ENCODE results near the gene EML4. TPM values are rescaled to one million over a fixed set of nuclear protein-coding genes. Genes with fewer than 3 reads are reported as not detected.
A peak's percentile ranks its signal among the peaks of the same experiment; 100 is the strongest.

Gene EML4
- total RNA-seq, 2 experiments from 2014 or later = 58.2 to 59.7 TPM

DNA sequence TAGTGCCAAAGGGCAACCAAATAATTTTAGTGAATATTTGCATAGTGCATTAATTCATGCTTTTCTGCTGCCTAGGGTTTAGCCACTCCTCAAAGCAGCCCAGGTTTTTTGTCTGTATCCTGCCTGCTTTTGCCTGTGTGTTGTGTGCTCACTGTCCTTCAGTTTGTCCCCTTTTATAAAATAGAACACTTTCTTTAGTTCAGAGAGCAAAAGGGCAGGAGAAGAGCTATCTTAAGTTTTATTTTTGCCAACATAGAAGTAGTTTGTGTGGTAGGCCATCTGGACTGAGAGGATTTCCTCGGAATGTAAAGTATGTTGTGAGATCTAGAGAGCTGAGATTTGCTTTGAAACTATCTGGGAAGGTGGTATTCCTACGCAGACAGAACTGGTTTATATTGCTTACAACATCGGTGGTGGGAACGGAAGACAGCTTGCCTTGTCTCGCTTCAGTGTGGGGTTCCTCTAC, 64.9 kb downstream of the EML4 start:
- peaks cover 2% of the 10 kb centered on the region for H3K36me3 Mint-ChIP-seq (ENCODE audit: low read depth)
- POLR2A ChIA-PET = no interaction called here
- ATAC-seq (no peak), DNase-seq (no peak)
- H3K9me3 Mint-ChIP-seq = no peaks in the 10 kb centered on the region
- TF ChIP-seq, protein P1, sequence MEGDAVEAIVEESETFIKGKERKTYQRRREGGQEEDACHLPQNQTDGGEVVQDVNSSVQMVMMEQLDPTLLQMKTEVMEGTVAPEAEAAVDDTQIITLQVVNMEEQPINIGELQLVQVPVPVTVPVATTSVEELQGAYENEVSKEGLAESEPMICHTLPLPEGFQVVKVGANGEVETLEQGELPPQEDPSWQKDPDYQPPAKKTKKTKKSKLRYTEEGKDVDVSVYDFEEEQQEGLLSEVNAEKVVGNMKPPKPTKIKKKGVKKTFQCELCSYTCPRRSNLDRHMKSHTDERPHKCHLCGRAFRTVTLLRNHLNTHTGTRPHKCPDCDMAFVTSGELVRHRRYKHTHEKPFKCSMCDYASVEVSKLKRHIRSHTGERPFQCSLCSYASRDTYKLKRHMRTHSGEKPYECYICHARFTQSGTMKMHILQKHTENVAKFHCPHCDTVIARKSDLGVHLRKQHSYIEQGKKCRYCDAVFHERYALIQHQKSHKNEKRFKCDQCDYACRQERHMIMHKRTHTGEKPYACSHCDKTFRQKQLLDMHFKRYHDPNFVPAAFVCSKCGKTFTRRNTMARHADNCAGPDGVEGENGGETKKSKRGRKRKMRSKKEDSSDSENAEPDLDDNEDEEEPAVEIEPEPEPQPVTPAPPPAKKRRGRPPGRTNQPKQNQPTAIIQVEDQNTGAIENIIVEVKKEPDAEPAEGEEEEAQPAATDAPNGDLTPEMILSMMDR (IDR thresholded peaks at IDR 0.05) = no peak
- CTCF ChIA-PET = interaction anchor here (0.6 to 8.9 kb wide), 6 partner anchors 20 to 394 kb away, joined by 3 to 73 read pairs (median 3); no protein-coding TSS in a partner anchor
- H3K4me3 Mint-ChIP-seq = no peak overlapping the region
- no peaks in the 10 kb centered on the region for H3K27me3 Mint-ChIP-seq
- intact Hi-C loops (cut with micrococcal nuclease) = no loop called here
- peaks cover 65% of the 10 kb centered on the region for H3K4me1 Mint-ChIP-seq (ENCODE audit: low read depth)
- no peak overlapping the region for H3K27ac Mint-ChIP-seq

- H3K4me1 Mint-ChIP-seq (ENCODE audit: low read depth) = peaks cover 64% of the 10 kb centered on the region
- H3K27me3 Mint-ChIP-seq = no peaks in the 10 kb centered on the region
- DNase-seq (no peak), ATAC-seq (no peak)
- no peak overlapping the region for H3K4me3 Mint-ChIP-seq
- ChIA-PET CTCF (interaction anchor here (1.1 to 8.9 kb wide), 2 partner anchors 16 to 141 kb away, joined by 4 to 73 read pairs; no protein-coding TSS in a partner anchor), POLR2A (interaction anchor here (1.0 kb wide), 1 partner anchor 40 kb away, joined by 3 read pairs; no protein-coding TSS in a partner anchor)
- H3K36me3 Mint-ChIP-seq (ENCODE audit: low read depth) = peaks cover 2% of the 10 kb centered on the region
- no peaks in the 10 kb centered on the region for H3K9me3 Mint-ChIP-seq
- intact Hi-C loops (cut with micrococcal nuclease) = no loop called here
- TF ChIP-seq, protein P1 (IDR thresholded peaks at IDR 0.05) = no peak
- no peak overlapping the region for H3K27ac Mint-ChIP-seq
Measured at GRCh38 chr2:42236911-42237310, 67.8 kb downstream of the EML4 start.

GRCh38 chr2:42238644-42239288, 69.6 kb downstream of the EML4 start:
- Mint-ChIP-seq H3K4me1 (ENCODE audit: low read depth) (peaks cover 71% of the 10 kb centered on the region), H3K36me3 (ENCODE audit: low read depth) (peaks cover 2% of the 10 kb centered on the region), H3K27ac (no peak overlapping the region), H3K9me3 (no peaks in the 10 kb centered on the region), H3K4me3 (no peak overlapping the region), H3K27me3 (no peaks in the 10 kb centered on the region)
- ChIA-PET CTCF (interaction anchor here (0.7 to 8.9 kb wide), 12 partner anchors 9 to 149 kb away, joined by 3 to 73 read pairs (median 4); no protein-coding TSS in a partner anchor), POLR2A (no interaction called here)
- intact Hi-C loops (cut with micrococcal nuclease) = loop anchor here (2.0 kb wide), 1 partner anchor 142 kb away; no protein-coding TSS in a partner anchor
- TF ChIP-seq, protein P1 (IDR thresholded peaks at IDR 0.05) = peak; percentile 54
- DNase-seq (peak; percentile 62), ATAC-seq (peak; percentile 94)

- Mint-ChIP-seq H3K36me3 (ENCODE audit: low read depth) (no peaks in the 10 kb centered on the region), H3K4me1 (ENCODE audit: low read depth) (peaks cover 69% of the 10 kb centered on the region), H3K27ac (peak overlapping the region; percentile 46), H3K4me3 (no peak overlapping the region), H3K27me3 (no peaks in the 10 kb centered on the region), H3K9me3 (no peaks in the 10 kb centered on the region)
- DNase-seq = no peak
- POLR2A ChIA-PET = no interaction called here
- intact Hi-C loops (cut with micrococcal nuclease) = loop anchor here (2.0 kb wide), 1 partner anchor 142 kb away; no protein-coding TSS in a partner anchor
- CTCF ChIA-PET = interaction anchor here (0.7 to 8.9 kb wide), 3 partner anchors 24 to 143 kb away, joined by 3 to 73 read pairs (median 4); no protein-coding TSS in a partner anchor
- no peak for ATAC-seq
- TF ChIP-seq, protein P1 (IDR thresholded peaks at IDR 0.05) = no peak
Measured at GRCh38 chr2:42239289-42239661, 70.1 kb downstream of the EML4 start.

- ChIA-PET CTCF (interaction anchor here (0.7 to 8.9 kb wide), 4 partner anchors 24 to 153 kb away, joined by 3 to 73 read pairs (median 4); no protein-coding TSS in a partner anchor), POLR2A (no interaction called here)
- Mint-ChIP-seq H3K4me3 (no peak overlapping the region), H3K27me3 (no peaks in the 10 kb centered on the region), H3K36me3 (ENCODE audit: low read depth) (no peaks in the 10 kb centered on the region), H3K4me1 (ENCODE audit: low read depth) (peaks cover 72% of the 10 kb centered on the region), H3K27ac (no peak overlapping the region), H3K9me3 (no peaks in the 10 kb centered on the region)
- ATAC-seq = no peak
- intact Hi-C loops (cut with micrococcal nuclease) = loop anchor here (2.0 kb wide), 1 partner anchor 143 kb away; no protein-coding TSS in a partner anchor
- DNase-seq = no peak
- TF ChIP-seq, protein P1 (IDR thresholded peaks at IDR 0.05) = no peak
Measured at GRCh38 chr2:42239811-42240210, 70.7 kb downstream of the EML4 start.
